ENCODE results near the gene CHCHD2.
"Not testable (repeated sequence)": the region's sequence is repeated elsewhere in the genome, so short reads cannot be mapped to it uniquely, and the experiment has no call there.

CHCHD2 gene

GRCh38 chr7:56106108-56107073 is at the start of gene CHCHD2:
CHCHD2 (minus strand) TSS chr7:56106476; CDS start chr7:56106413, 63 bp downstream.
- DNase-seq = peak; percentile 44 to 99 (median 95)

- DNase-seq = not testable (repeated sequence)
Observed at GRCh38 chr7:56131062-56131461, 24.8 kb upstream of the CHCHD2 start.

- no peak for DNase-seq
Observed at GRCh38 chr7:56127241-56127975, 21.1 kb upstream of the CHCHD2 start.

GRCh38 chr7:56125831-56126230 is 19.6 kb upstream of the CHCHD2 start:
- DNase-seq = no peak

- no peak for DNase-seq
Observed at GRCh38 chr7:56124981-56125380, 18.7 kb upstream of the CHCHD2 start.

- DNase-seq = no peak
Observed at GRCh38 chr7:56121440-56121839, 15.2 kb upstream of the CHCHD2 start.

- peak in 7 of 56 donors; percentile 3 to 36 (median 10) for DNase-seq
Observed at GRCh38 chr7:56115852-56116538, 9.7 kb upstream of the CHCHD2 start, which contains the start of gene NUPR2. NUPR2 (minus strand) TSS chr7:56116417; CDS start chr7:56116314, 103 bp downstream.

GRCh38 chr7:56112244-56112643 is 6.0 kb upstream of the CHCHD2 start:
- not testable (repeated sequence) for DNase-seq

- DNase-seq = no peak
Observed at GRCh38 chr7:56110611-56111010, 4.3 kb upstream of the CHCHD2 start.

- no peak for DNase-seq
Observed at GRCh38 chr7:56107954-56108258, 1.6 kb upstream of the CHCHD2 start.

- peak in 1 of 56 donors; percentile 5 for DNase-seq
Observed at GRCh38 chr7:56105508-56105907, 768 bp downstream of the CHCHD2 start.

- not testable (repeated sequence) for DNase-seq
Observed at GRCh38 chr7:56104138-56104537, 2.1 kb downstream of the CHCHD2 start.

- DNase-seq = no peak
Observed at GRCh38 chr7:56099653-56100052, 6.6 kb downstream of the CHCHD2 start.

GRCh38 chr7:56098187-56099008 is 7.9 kb downstream of the CHCHD2 start:
- not testable (repeated sequence) for DNase-seq

- no peak for DNase-seq
Observed at GRCh38 chr7:56097700-56098099, 8.6 kb downstream of the CHCHD2 start.

- peak; percentile 12 to 86 (median 65) for DNase-seq
Observed at GRCh38 chr7:56092789-56093531, 13.3 kb downstream of the CHCHD2 start, which contains the start of gene PHKG1. PHKG1 (minus strand) TSS chr7:56092952; CDS start chr7:56088941, 4,011 bp downstream.

GRCh38 chr7:56092388-56092787 is 13.9 kb downstream of the CHCHD2 start:
- not testable (repeated sequence) for DNase-seq

- DNase-seq = peak in 52 of 56 donors; percentile 3 to 88 (median 48)
Observed at GRCh38 chr7:56091591-56091990, 14.7 kb downstream of the CHCHD2 start.

- no peak for DNase-seq
Observed at GRCh38 chr7:56087445-56087844, 18.8 kb downstream of the CHCHD2 start.

GRCh38 chr7:56086761-56087160 is 19.5 kb downstream of the CHCHD2 start:
- no peak for DNase-seq
